Vagina (tissue), 2 donors: ENCODE results near the gene YBX2. TPM values are rescaled to one million over a fixed set of nuclear protein-coding genes. Genes with fewer than 3 reads are reported as not detected.
A peak's percentile ranks its signal among the peaks of the same experiment; 100 is the strongest.
"Not testable (repeated sequence)": the region's sequence is repeated elsewhere in the genome, so short reads cannot be mapped to it uniquely, and the experiment has no call there.

ENCODE experiments used
- DNase-seq, 2 donors: peaks; one replicate each; pipeline ENCODE4 v3.0.0-alpha.2; 2017; ENCODE audit errors: extremely low spot score in 2 of 2
- H3K27ac ChIP-seq: fragments of 200-600 bp; sonication (generic); one replicate; pipeline ENCODE4 v1.5.1; 2019
- H3K27me3 ChIP-seq: fragments of 200-600 bp; sonication (generic); one replicate; pipeline ENCODE4 v1.5.1; 2019
- H3K36me3 ChIP-seq, 2 donors: fragments of 200-600 bp; sonication (generic); one replicate each; pipeline ENCODE4 v1.5.1; 2017 to 2019
- H3K4me1 ChIP-seq: fragments of 200-600 bp; sonication (generic); one replicate; pipeline ENCODE4 v1.5.1; 2019
- H3K4me3 ChIP-seq, 2 donors: fragments of 200-600 bp; sonication (generic); 1 replicate in 1 of 2; 2 replicates in 1 of 2; pipeline ENCODE4 v1.5.1; 2016 to 2019
- H3K9me3 ChIP-seq: fragments of 200-600 bp; sonication (generic); one replicate; pipeline ENCODE4 v1.5.1; 2019
- POLR2A ChIP-seq, 2 donors: fragments of 450-650 bp; IDR thresholded peaks; one replicate each; pipeline ENCODE4 v1.6.1; 2017; ENCODE audit warnings: antibody characterized with exemption in 2 of 2, mild to moderate bottlenecking in 2 of 2, moderate library complexity in 2 of 2
- POLR2AphosphoS5 ChIP-seq, 2 donors: sonication (generic); formaldehyde crosslinking; IDR thresholded peaks; one replicate each; pipeline ENCODE4 v1.9.0; 2017; ENCODE audit warnings: antibody characterized with exemption in 2 of 2, mild to moderate bottlenecking in 2 of 2, low read depth in 1 of 2; ENCODE audit not compliant: insufficient read depth in 1 of 2
- intact Hi-C: fragments of 100-400 bp; cut with DNase I; formaldehyde crosslinking; loops from one replicate; pipeline ENCODE4 v1.15.1; 2023
- total RNA-seq: library from RNA; depleted of rRNA; stranded (reverse); fragments of >200 nt; gene quantifications from one replicate; pipeline ENCODE4 v1.2.3, GENCODE V29; 2016
- TF ChIP-seq, protein P1 (sequence below), 3 experiments: fragments of 450-650 bp in 2 of 3; fragments of 200-600 bp in 1 of 3; sonication (generic) in 1 of 3; IDR thresholded peaks; one replicate each; pipeline ENCODE4 v1.5.1; 2017 to 2019; ENCODE audit warnings: antibody characterized with exemption in 3 of 3, mild to moderate bottlenecking in 2 of 3, moderate library complexity in 2 of 3

Gene YBX2
- total RNA-seq, 1 donor from 2014 or later, result 0.25 TPM

DNA sequence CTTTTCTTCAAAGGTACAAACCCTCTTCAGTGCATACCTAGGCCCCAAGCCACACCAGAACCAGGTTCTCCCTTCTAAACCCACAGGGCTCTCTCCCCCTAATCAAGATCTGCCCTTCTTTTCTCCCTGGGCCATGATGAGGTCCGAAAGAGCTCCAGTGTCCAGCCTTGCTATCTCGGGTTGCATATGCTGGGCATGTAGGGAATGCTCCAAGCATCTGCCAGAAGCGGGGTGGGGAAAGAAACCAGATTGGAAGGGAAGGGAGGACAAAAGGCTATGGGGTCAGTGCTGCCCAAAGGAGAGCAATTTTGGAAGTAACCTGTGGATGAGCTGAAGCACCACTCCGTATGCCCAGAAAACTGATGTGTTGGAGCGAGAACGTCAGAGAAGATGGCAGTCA lies 45.2 kb downstream of the YBX2 start:
- peaks cover 50% of the 10 kb centered on the region for H3K4me1 ChIP-seq
- intact Hi-C loops, result no loop called here
- TF ChIP-seq, protein P1, sequence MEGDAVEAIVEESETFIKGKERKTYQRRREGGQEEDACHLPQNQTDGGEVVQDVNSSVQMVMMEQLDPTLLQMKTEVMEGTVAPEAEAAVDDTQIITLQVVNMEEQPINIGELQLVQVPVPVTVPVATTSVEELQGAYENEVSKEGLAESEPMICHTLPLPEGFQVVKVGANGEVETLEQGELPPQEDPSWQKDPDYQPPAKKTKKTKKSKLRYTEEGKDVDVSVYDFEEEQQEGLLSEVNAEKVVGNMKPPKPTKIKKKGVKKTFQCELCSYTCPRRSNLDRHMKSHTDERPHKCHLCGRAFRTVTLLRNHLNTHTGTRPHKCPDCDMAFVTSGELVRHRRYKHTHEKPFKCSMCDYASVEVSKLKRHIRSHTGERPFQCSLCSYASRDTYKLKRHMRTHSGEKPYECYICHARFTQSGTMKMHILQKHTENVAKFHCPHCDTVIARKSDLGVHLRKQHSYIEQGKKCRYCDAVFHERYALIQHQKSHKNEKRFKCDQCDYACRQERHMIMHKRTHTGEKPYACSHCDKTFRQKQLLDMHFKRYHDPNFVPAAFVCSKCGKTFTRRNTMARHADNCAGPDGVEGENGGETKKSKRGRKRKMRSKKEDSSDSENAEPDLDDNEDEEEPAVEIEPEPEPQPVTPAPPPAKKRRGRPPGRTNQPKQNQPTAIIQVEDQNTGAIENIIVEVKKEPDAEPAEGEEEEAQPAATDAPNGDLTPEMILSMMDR (IDR thresholded peaks at IDR 0.05), result no peak
- no peak for TF ChIP-seq POLR2A (IDR thresholded peaks at IDR 0.05)
- no peak for DNase-seq
- no peak overlapping the region for H3K27ac ChIP-seq
- no peaks in the 10 kb centered on the region for H3K9me3 ChIP-seq
- H3K27me3 ChIP-seq, result no peaks in the 10 kb centered on the region
- H3K4me3 ChIP-seq, result no peak overlapping the region
- H3K36me3 ChIP-seq, result peaks cover 0 to 28% of the 10 kb centered on the region in 2 donors

DNA sequence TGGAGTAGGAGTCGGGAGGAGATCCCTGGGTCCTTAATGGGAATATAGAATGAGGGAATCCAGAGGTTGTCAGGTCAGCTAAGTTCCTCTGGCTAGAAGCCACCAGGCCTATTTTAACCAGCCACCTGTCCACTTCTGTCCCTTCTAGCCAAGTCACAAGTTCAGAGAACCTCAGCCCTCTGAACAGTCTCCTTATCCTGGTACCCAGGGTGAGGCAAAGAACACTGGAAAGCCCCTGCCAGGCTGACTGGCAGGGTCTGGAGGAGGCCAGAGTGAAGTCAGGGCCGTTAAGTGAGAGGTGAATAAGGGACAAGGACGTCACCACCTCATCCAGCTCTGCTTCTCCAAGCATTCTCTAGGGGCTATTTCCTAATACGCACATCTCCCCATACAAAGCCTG lies 45.6 kb downstream of the YBX2 start:
- H3K36me3 ChIP-seq, result peaks cover 0 to 30% of the 10 kb centered on the region in 2 donors
- no peak for DNase-seq
- intact Hi-C loops, result no loop called here
- no peaks in the 10 kb centered on the region for H3K9me3 ChIP-seq
- H3K4me1 ChIP-seq, result peaks cover 49% of the 10 kb centered on the region
- no peaks in the 10 kb centered on the region for H3K27me3 ChIP-seq
- TF ChIP-seq POLR2A (IDR thresholded peaks at IDR 0.05), result no peak
- TF ChIP-seq POLR2AphosphoS5 (IDR thresholded peaks at IDR 0.05; ENCODE audit: insufficient read depth in 1 of 2, low read depth in 1 of 2), result no peak
- TF ChIP-seq, protein P1 (IDR thresholded peaks at IDR 0.05), result no peak
- no peak overlapping the region for H3K27ac ChIP-seq
- no peak overlapping the region for H3K4me3 ChIP-seq

- peaks cover 0 to 30% of the 10 kb centered on the region in 2 donors for H3K36me3 ChIP-seq
- no peaks in the 10 kb centered on the region for H3K9me3 ChIP-seq
- TF ChIP-seq POLR2AphosphoS5 (IDR thresholded peaks at IDR 0.05; ENCODE audit: insufficient read depth in 1 of 2, low read depth in 1 of 2), result no peak
- no peak for TF ChIP-seq POLR2A (IDR thresholded peaks at IDR 0.05)
- TF ChIP-seq, protein P1 (IDR thresholded peaks at IDR 0.05), result no peak
- no peak overlapping the region for H3K4me3 ChIP-seq
- intact Hi-C loops, result no loop called here
- peaks cover 42% of the 10 kb centered on the region for H3K4me1 ChIP-seq
- no peak overlapping the region for H3K27ac ChIP-seq
- DNase-seq, result no peak
- H3K27me3 ChIP-seq, result no peaks in the 10 kb centered on the region
These were observed 47.7 kb downstream of the YBX2 start for GRCh38 chr17:7246779-7247178.

GRCh38 chr17:7243838-7244237 lies 50.6 kb downstream of the YBX2 start:
- Histone ChIP-seq H3K36me3 (peaks cover 0 to 42% of the 10 kb centered on the region in 2 donors), H3K4me1 (peaks cover 39% of the 10 kb centered on the region), H3K27ac (peak overlapping the region; percentile 99)
- DNase-seq, intact Hi-C loops, H3K4me3 ChIP-seq, H3K9me3 ChIP-seq, H3K27me3 ChIP-seq: not testable (repeated sequence)

DNA sequence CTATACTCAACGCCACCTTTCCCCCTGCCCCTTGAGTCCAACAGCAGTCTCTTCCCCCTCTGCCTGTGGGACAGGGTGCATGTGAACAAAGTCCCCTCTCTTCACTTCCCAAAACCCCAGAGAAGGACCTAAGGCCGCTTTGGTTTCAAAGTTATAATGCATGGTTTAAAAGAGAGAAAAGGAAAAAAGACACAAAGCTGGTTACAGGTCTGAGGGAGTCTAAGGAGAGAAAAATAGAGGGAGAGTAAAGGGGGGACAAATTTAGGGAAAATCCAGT lies 51.0 kb downstream of the YBX2 start:
- Histone ChIP-seq H3K4me1 (peaks cover 35% of the 10 kb centered on the region), H3K4me3 (peak overlapping the region; percentile 64 to 100), H3K27me3 (no peaks in the 10 kb centered on the region), H3K36me3 (peaks cover 0 to 42% of the 10 kb centered on the region in 2 donors), H3K9me3 (no peaks in the 10 kb centered on the region), H3K27ac (peak overlapping the region; percentile 99)
- TF ChIP-seq POLR2A (IDR thresholded peaks at IDR 0.05), result no peak
- TF ChIP-seq POLR2AphosphoS5 (IDR thresholded peaks at IDR 0.05; ENCODE audit: insufficient read depth in 1 of 2, low read depth in 1 of 2), result no peak
- TF ChIP-seq, protein P1 (IDR thresholded peaks at IDR 0.05), result no peak
- DNase-seq, result no peak
- intact Hi-C loops, result no loop called here
